Neuronal stem cell (in vitro differentiated cells): ENCODE measurements around the gene GAS7.
A peak's percentile ranks its signal among the peaks of the same experiment; 100 is the strongest.

Source experiments
- DNase-seq: peaks from one replicate; pipeline ENCODE4 v3.0.0-alpha.2; 2013; ENCODE audit warnings: low spot score
- H2AFZ ChIP-seq: one replicate; pipeline ENCODE4 v1.6.1; 2013; ENCODE audit warnings: mild to moderate bottlenecking, low read length, inconsistent platforms
- H2AK5ac ChIP-seq: 2 replicates; pipeline ENCODE4 v1.6.1; 2013; ENCODE audit warnings: low read depth, mild to moderate bottlenecking, inconsistent platforms, low read length, moderate library complexity, mixed read lengths
- H2BK120ac ChIP-seq: 2 replicates; pipeline ENCODE4 v1.6.1; 2013; ENCODE audit warnings: low read depth, mild to moderate bottlenecking, inconsistent platforms, low read length, moderate library complexity, mixed read lengths
- H2BK12ac ChIP-seq: one replicate; pipeline ENCODE4 v1.6.1; 2013; ENCODE audit warnings: low read length, inconsistent platforms
- H2BK15ac ChIP-seq: 2 replicates; pipeline ENCODE4 v1.6.1; 2013; ENCODE audit warnings: mild to moderate bottlenecking, low read length, inconsistent platforms, mixed read lengths
- H2BK5ac ChIP-seq: one replicate; pipeline ENCODE4 v1.6.1; 2013; ENCODE audit warnings: inconsistent platforms, mild to moderate bottlenecking, low read length, moderate library complexity
- H3K14ac ChIP-seq: one replicate; pipeline ENCODE4 v1.6.1; 2013; ENCODE audit warnings: low read length, inconsistent platforms
- H3K18ac ChIP-seq: 2 replicates; pipeline ENCODE4 v1.6.1; 2013; ENCODE audit warnings: low read length, inconsistent platforms
- H3K23ac ChIP-seq: 2 replicates; pipeline ENCODE4 v1.6.1; 2013; ENCODE audit warnings: low read depth, mild to moderate bottlenecking, mixed read lengths, low read length, inconsistent platforms; ENCODE audit not compliant: poor library complexity
- H3K27ac ChIP-seq: replicated peaks from 3 replicates; pipeline ENCODE4 v1.5.1; 2013; ENCODE audit warnings: low read length, inconsistent platforms
- H3K27me3 ChIP-seq, 3 experiments: 2 replicates each; pipeline ENCODE4 v1.6.1; 2013; ENCODE audit warnings: low read length in 3 of 3, mild to moderate bottlenecking in 2 of 3, inconsistent platforms in 1 of 3, low read depth in 1 of 3, mixed read lengths in 1 of 3, moderate library complexity in 1 of 3; ENCODE audit not compliant: control insufficient read depth in 3 of 3, insufficient read depth in 3 of 3
- H3K36me3 ChIP-seq, 2 donors: replicated peaks in 1 of 2; 2 replicates each; pipeline ENCODE4 v1.6.1; 2013; ENCODE audit warnings: low read length in 2 of 2; ENCODE audit not compliant: control insufficient read depth in 2 of 2, insufficient read depth in 2 of 2
- H3K4ac ChIP-seq: 2 replicates; pipeline ENCODE4 v1.6.1; 2013; ENCODE audit warnings: inconsistent platforms, mild to moderate bottlenecking, low read length, moderate library complexity
- H3K4me1 ChIP-seq, 2 donors: 1 replicate in 1 of 2; 2 replicates in 1 of 2; pipeline ENCODE4 v1.6.1; 2013; ENCODE audit warnings: low read length in 2 of 2, low read depth in 1 of 2; ENCODE audit not compliant: control insufficient read depth in 2 of 2, insufficient read depth in 1 of 2
- H3K4me2 ChIP-seq: one replicate; pipeline ENCODE4 v1.6.1; 2013; ENCODE audit warnings: mild to moderate bottlenecking, low read length, inconsistent platforms; ENCODE audit not compliant: insufficient read depth, poor library complexity, severe bottlenecking
- H3K4me3 ChIP-seq, 2 donors: 2 replicates each; pipeline ENCODE4 v1.5.1; 2013; ENCODE audit warnings: low read length in 2 of 2, mild to moderate bottlenecking in 2 of 2, inconsistent platforms in 1 of 2, moderate library complexity in 1 of 2
- H3K79me1 ChIP-seq: one replicate; pipeline ENCODE4 v1.6.1; 2013; ENCODE audit warnings: low read depth, mild to moderate bottlenecking, inconsistent platforms, low read length, moderate library complexity
- H3K9ac ChIP-seq: one replicate; pipeline ENCODE4 v1.6.1; 2013; ENCODE audit warnings: mild to moderate bottlenecking, low read depth, low read length, inconsistent platforms; ENCODE audit not compliant: poor library complexity
- H3K9me3 ChIP-seq, 2 donors: replicated peaks in 1 of 2; 2 replicates each; pipeline versions ENCODE3 to v1.6.1; 2013; ENCODE audit warnings: low read length in 2 of 2, mild to moderate bottlenecking in 2 of 2, inconsistent platforms in 1 of 2, low read depth in 1 of 2, mixed read lengths in 1 of 2, moderate library complexity in 1 of 2; ENCODE audit not compliant: control insufficient read depth in 2 of 2, insufficient read depth in 1 of 2
- H4K8ac ChIP-seq: one replicate; pipeline ENCODE4 v1.6.1; 2013; ENCODE audit warnings: low read depth, mild to moderate bottlenecking, inconsistent platforms, low read length, moderate library complexity
- H4K91ac ChIP-seq: one replicate; pipeline ENCODE4 v1.6.1; 2013; ENCODE audit warnings: low read length, low read depth, mild to moderate bottlenecking, inconsistent platforms; ENCODE audit not compliant: poor library complexity
- WGBS, 2 donors: extraction: QIAGEN DNeasy Blood & Tissue Kit; methylation state at CpG; one replicate each; pipeline ENCODE4 v1.1.7; 2013; ENCODE audit warnings: missing lambda C conversion rate in 2 of 2, mixed read lengths in 1 of 2; ENCODE audit not compliant: insufficient read length in 2 of 2, insufficient replicate concordance in 1 of 2; ENCODE audit errors: extremely low coverage in 2 of 2; 5-methylcytosine and 5-hydroxymethylcytosine counted together

The GAS7 gene

GRCh38 chr17:9968008-9968407 lies 230.4 kb downstream of the GAS7 start:
- Histone ChIP-seq H4K8ac (no peak overlapping the region), H2AK5ac (no peak overlapping the region), H3K23ac (no peak overlapping the region), H3K4me3 (no peak overlapping the region), H3K9ac (no peak overlapping the region), H2BK12ac (no peak overlapping the region), H3K79me1 (no peaks in the 10 kb centered on the region), H3K18ac (no peak overlapping the region), H2BK5ac (no peak overlapping the region), H3K4me1 (peaks cover 0 to 3% of the 10 kb centered on the region in 2 donors), H2BK15ac (no peak overlapping the region), H4K91ac (no peak overlapping the region), H3K27me3 (no peaks in the 10 kb centered on the region), H3K27ac (no peak overlapping the region), H3K36me3 (no peaks in the 10 kb centered on the region), H2AFZ (no peak overlapping the region), H3K9me3 (no peaks in the 10 kb centered on the region), H3K4ac (no peak overlapping the region), H3K4me2 (no peak overlapping the region), H2BK120ac (no peak overlapping the region), H3K14ac (no peak overlapping the region)
- WGBS, 2 donors: no CpG with 5 or more reads among the region's 5 CpGs
- no peak for DNase-seq

DNA sequence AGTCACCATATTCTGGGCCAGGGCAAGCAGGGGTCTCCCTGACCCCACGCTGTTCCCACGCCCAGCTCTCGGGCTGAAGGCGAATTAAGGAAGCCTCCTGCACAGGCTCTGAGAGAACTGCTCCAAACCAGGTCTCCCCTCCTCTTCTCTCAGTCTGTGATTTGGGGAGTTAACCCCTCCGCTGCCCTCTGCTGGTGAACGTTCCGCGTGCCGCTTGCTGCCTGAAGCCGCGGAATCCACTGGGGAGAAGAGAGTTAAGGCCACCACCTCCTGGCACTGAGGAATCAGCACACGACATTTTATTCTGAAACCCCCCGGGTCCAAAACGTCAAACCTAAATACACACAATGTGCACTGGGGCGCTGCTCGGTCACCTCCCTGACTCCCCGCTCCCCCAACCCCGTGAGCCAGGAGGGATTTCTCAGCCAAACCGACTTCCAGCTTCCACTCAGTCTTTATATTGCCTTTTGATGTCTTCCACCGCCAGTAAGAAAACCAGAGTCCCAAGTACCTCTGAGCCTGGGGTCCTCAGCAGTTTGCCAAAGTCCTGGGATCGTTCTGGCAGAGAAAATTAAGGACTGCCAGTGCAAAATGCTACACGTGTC lies 238.9 kb downstream of the GAS7 start:
- Histone ChIP-seq H2BK15ac (no peak overlapping the region), H3K27me3 (peaks cover 0 to 13% (median 0%) of the 10 kb centered on the region in 3 experiments), H4K91ac (no peak overlapping the region), H3K4me2 (peak overlapping the region; percentile 94), H2BK5ac (no peak overlapping the region), H3K4me1 (peaks cover 0 to 9% of the 10 kb centered on the region in 2 donors), H4K8ac (no peak overlapping the region), H3K27ac (no peak overlapping the region), H3K14ac (no peak overlapping the region), H3K9me3 (no peaks in the 10 kb centered on the region), H3K79me1 (no peaks in the 10 kb centered on the region), H2BK12ac (no peak overlapping the region), H2AK5ac (no peak overlapping the region), H3K23ac (no peak overlapping the region), H3K4me3 (peak overlapping the region in 1 of 2 donors; percentile 51), H3K36me3 (no peaks in the 10 kb centered on the region), H3K18ac (peak overlapping the region; percentile 7), H3K9ac (no peak overlapping the region), H3K4ac (no peak overlapping the region), H2BK120ac (no peak overlapping the region), H2AFZ (peak overlapping the region; percentile 45)
- no CpG with 5 or more reads among the region's 22 CpGs for WGBS, 2 donors
- DNase-seq: peak; percentile 67

GRCh38 chr17:9958586-9959281 lies 239.7 kb downstream of the GAS7 start:
- Histone ChIP-seq H2BK15ac (no peak overlapping the region), H4K8ac (no peak overlapping the region), H2AK5ac (no peak overlapping the region), H2BK12ac (no peak overlapping the region), H3K4me3 (peak overlapping the region in 1 of 2 donors; percentile 51), H3K4me2 (peak overlapping the region; percentile 94), H2AFZ (peak overlapping the region; percentile 45), H3K27ac (no peak overlapping the region), H3K9ac (no peak overlapping the region), H3K9me3 (no peaks in the 10 kb centered on the region), H3K4ac (no peak overlapping the region), H3K79me1 (no peaks in the 10 kb centered on the region), H3K23ac (no peak overlapping the region), H3K14ac (no peak overlapping the region), H2BK120ac (no peak overlapping the region), H3K18ac (no peak overlapping the region), H3K36me3 (no peaks in the 10 kb centered on the region), H2BK5ac (no peak overlapping the region), H3K4me1 (peaks cover 0 to 9% of the 10 kb centered on the region in 2 donors), H4K91ac (no peak overlapping the region), H3K27me3 (peaks cover 0 to 13% (median 0%) of the 10 kb centered on the region in 3 experiments)
- DNase-seq: peak; percentile 49
- no CpG with 5 or more reads among the region's 19 CpGs for WGBS, 2 donors

DNA sequence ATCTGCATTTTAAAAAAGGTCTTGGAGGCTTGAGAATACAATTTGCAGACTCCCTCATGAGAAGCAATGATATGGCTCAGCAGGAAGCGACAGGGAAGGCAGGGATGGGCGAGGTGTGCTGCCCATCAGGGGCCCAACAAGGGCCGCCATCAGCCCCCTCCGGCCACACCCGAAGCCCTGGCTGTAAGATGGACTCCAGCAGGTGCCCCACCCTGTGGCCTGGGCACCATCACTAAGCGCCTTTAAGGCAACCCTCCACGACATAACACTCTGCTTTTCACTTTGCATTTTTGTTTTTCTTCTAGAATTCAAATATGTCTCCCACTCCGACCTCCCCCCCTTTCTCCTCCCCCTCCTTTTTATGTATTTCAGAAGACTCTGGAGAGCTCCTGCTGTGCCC lies 241.2 kb downstream of the GAS7 start:
- H2BK120ac ChIP-seq: no peak overlapping the region
- no peak overlapping the region for H2AK5ac ChIP-seq
- H3K23ac ChIP-seq: no peak overlapping the region
- H4K91ac ChIP-seq: no peak overlapping the region
- no peak overlapping the region for H2AFZ ChIP-seq
- no peak overlapping the region for H3K4me2 ChIP-seq
- no peak overlapping the region for H2BK12ac ChIP-seq
- H2BK15ac ChIP-seq: no peak overlapping the region
- peaks cover 0 to 9% of the 10 kb centered on the region in 2 donors for H3K4me1 ChIP-seq
- H3K9me3 ChIP-seq: no peaks in the 10 kb centered on the region
- no peak overlapping the region for H3K4me3 ChIP-seq
- no peak overlapping the region for H3K9ac ChIP-seq
- no peaks in the 10 kb centered on the region for H3K79me1 ChIP-seq
- H3K36me3 ChIP-seq: no peaks in the 10 kb centered on the region
- H3K4ac ChIP-seq: no peak overlapping the region
- peak overlapping the region; percentile 49 for H3K14ac ChIP-seq
- no peak overlapping the region for H3K18ac ChIP-seq
- no peak overlapping the region for H2BK5ac ChIP-seq
- H3K27ac ChIP-seq: no peak overlapping the region
- no peak for DNase-seq
- H4K8ac ChIP-seq: no peak overlapping the region
- no CpG with 5 or more reads among the region's 8 CpGs for WGBS, 2 donors
- peaks cover 0 to 13% (median 0%) of the 10 kb centered on the region in 3 experiments for H3K27me3 ChIP-seq
